DND-41 (cell line): ENCODE results near the gene TMC2.

ENCODE experiments used
- ATAC-seq: fragments of 200-7000 bp; cut with Tn5 transposase; 3 replicates; pipeline ENCODE4 v1.9.1; 2021; ENCODE audit warnings: low read depth; ENCODE audit not compliant: insufficient read depth
- DNase-seq: peaks from one replicate; pipeline ENCODE4 v3.0.0-alpha.2; 2020
- H2AFZ ChIP-seq: 2 replicates; pipeline ENCODE4 v1.6.0; 2012; ENCODE audit warnings: low read depth, low read length
- H3K27ac ChIP-seq: 2 replicates; pipeline ENCODE4 v1.5.1; 2012; ENCODE audit warnings: low read length, inconsistent platforms
- H3K27me3 ChIP-seq: fragments of 200-600 bp; sonication (generic); 2 replicates; pipeline ENCODE4 v1.6.0; 2012; ENCODE audit warnings: low read length, mild to moderate bottlenecking, inconsistent platforms; ENCODE audit not compliant: insufficient read depth, poor library complexity
- H3K36me3 ChIP-seq: 2 replicates; pipeline ENCODE4 v1.5.1; 2012; ENCODE audit warnings: low read length, inconsistent platforms; ENCODE audit not compliant: insufficient read depth
- H3K4me1 ChIP-seq: 2 replicates; pipeline ENCODE4 v1.5.1; 2012; ENCODE audit warnings: mild to moderate bottlenecking, low read length; ENCODE audit not compliant: insufficient read depth
- H3K4me2 ChIP-seq: 2 replicates; pipeline ENCODE4 v1.6.0; 2012; ENCODE audit warnings: mild to moderate bottlenecking, moderate library complexity, low read length, inconsistent platforms; ENCODE audit not compliant: insufficient read depth
- H3K4me3 ChIP-seq, 2 experiments: fragments of 200-600 bp in 1 of 2; shearing (Covaris generic) in 1 of 2; 2 replicates each; pipeline ENCODE4 v1.5.1; 2012 to 2016; ENCODE audit warnings: inconsistent platforms in 2 of 2, low read length in 2 of 2, mild to moderate bottlenecking in 2 of 2, low read depth in 1 of 2, moderate library complexity in 1 of 2
- H3K79me2 ChIP-seq: 2 replicates; pipeline ENCODE4 v1.6.0; 2012; ENCODE audit warnings: low read length, inconsistent platforms; ENCODE audit not compliant: insufficient read depth
- H3K9ac ChIP-seq: 2 replicates; pipeline ENCODE4 v1.6.0; 2012; ENCODE audit warnings: low read depth, mild to moderate bottlenecking, inconsistent platforms, low read length, moderate library complexity
- H3K9me3 ChIP-seq: 2 replicates; pipeline ENCODE4 v1.5.1; 2012; ENCODE audit warnings: low read length, moderate library complexity, mild to moderate bottlenecking, inconsistent platforms; ENCODE audit not compliant: insufficient read depth, severe bottlenecking
- H4K20me1 ChIP-seq: 2 replicates; pipeline ENCODE4 v1.6.0; 2012; ENCODE audit warnings: low read length; ENCODE audit not compliant: insufficient read depth
- EZH2 ChIP-seq: IDR thresholded peaks from 3 replicates; pipeline ENCODE4 v1.6.1; 2012; ENCODE audit warnings: borderline replicate concordance, low read depth, mild to moderate bottlenecking, moderate library complexity, low read length, inconsistent platforms; ENCODE audit not compliant: severe bottlenecking
- TF ChIP-seq, protein P1 (sequence below): IDR thresholded peaks from 2 replicates; pipeline ENCODE4 v1.5.1; 2012; ENCODE audit warnings: borderline replicate concordance, low read length, moderate library complexity, mild to moderate bottlenecking; ENCODE audit not compliant: poor library complexity, severe bottlenecking; ENCODE audit errors: extremely low read depth

TMC2 gene

DNA sequence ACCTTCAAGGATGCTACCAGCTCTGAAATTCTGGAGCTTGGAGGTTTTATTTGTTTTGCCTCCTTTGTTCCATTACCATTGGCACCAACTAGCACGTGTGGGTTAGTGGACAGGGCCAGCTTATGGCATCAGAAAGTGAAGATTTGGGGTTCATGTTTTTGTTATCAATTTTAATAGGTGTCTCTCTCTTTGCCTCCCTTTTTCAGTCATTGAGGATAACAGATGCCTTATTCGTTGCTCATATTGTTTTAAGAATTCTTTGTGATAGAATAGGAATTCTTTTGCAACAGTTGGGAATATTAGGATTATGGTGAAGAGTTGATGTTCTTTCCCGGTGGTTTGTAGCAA is 22.9 kb downstream of the TMC2 start:
- no peak overlapping the region for H3K4me3 ChIP-seq
- peaks cover 2% of the 10 kb centered on the region for H3K27me3 ChIP-seq
- H3K4me1 ChIP-seq, result no peaks in the 10 kb centered on the region
- H3K79me2 ChIP-seq, result no peaks in the 10 kb centered on the region
- no peaks in the 10 kb centered on the region for H4K20me1 ChIP-seq
- H3K9ac ChIP-seq, result no peak overlapping the region
- TF ChIP-seq, protein P1, sequence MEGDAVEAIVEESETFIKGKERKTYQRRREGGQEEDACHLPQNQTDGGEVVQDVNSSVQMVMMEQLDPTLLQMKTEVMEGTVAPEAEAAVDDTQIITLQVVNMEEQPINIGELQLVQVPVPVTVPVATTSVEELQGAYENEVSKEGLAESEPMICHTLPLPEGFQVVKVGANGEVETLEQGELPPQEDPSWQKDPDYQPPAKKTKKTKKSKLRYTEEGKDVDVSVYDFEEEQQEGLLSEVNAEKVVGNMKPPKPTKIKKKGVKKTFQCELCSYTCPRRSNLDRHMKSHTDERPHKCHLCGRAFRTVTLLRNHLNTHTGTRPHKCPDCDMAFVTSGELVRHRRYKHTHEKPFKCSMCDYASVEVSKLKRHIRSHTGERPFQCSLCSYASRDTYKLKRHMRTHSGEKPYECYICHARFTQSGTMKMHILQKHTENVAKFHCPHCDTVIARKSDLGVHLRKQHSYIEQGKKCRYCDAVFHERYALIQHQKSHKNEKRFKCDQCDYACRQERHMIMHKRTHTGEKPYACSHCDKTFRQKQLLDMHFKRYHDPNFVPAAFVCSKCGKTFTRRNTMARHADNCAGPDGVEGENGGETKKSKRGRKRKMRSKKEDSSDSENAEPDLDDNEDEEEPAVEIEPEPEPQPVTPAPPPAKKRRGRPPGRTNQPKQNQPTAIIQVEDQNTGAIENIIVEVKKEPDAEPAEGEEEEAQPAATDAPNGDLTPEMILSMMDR, result no peak
- TF ChIP-seq EZH2, result no peak
- no peak overlapping the region for H3K27ac ChIP-seq
- ATAC-seq (no peak), DNase-seq (no peak)
- H3K36me3 ChIP-seq, result no peaks in the 10 kb centered on the region
- H3K4me2 ChIP-seq, result no peak overlapping the region
- no peak overlapping the region for H2AFZ ChIP-seq
- H3K9me3 ChIP-seq, result no peaks in the 10 kb centered on the region

DNA sequence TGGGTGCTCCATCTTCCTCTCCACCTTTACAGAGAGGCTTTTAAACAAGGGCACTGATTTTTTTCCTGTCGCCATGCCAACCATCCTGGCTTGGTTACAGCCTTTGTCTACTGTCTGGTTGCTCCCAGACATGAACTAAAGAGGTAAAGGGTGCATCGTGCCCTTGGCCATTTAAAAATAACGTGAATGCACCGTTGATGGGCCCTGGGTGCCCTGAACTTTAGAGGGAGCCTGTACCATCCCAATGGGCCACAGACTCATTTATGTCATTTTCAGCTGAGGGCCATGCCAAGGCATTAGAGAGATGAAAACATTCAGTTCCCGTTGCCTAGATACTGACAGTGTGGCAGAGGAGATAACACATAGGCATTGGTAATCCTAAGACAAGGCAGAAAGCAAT is 23.3 kb downstream of the TMC2 start:
- no peaks in the 10 kb centered on the region for H3K9me3 ChIP-seq
- no peaks in the 10 kb centered on the region for H3K36me3 ChIP-seq

DNA sequence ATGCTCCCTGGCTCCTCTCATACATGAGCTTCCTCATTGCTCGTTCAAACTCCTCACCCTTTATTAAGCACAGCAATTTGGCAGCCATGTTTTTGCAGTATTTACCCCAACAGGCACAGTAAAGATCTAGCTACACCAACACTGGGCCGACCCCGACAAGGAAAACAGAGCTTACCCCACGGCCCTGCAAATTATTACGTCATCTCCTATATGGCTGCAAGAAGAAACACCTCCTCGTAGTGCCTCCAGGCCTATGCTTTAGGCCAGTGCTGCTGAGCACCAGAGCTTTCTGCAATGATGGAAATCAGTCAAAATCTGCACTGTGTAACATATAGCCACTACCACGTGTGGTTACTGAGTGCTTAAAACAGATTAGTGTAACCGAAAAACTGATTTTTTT is 26.7 kb downstream of the TMC2 start:
- ATAC-seq (no peak), DNase-seq (no peak)
- Histone ChIP-seq H3K27me3 (peaks cover 6% of the 10 kb centered on the region), H3K36me3 (no peaks in the 10 kb centered on the region), H3K27ac (no peak overlapping the region), H3K4me2 (no peak overlapping the region), H3K4me1 (no peaks in the 10 kb centered on the region), H3K9me3 (no peaks in the 10 kb centered on the region), H3K79me2 (no peaks in the 10 kb centered on the region), H2AFZ (peak overlapping the region; percentile 43; the same call in 1 of the 2 replicates), H3K4me3 (no peak overlapping the region), H3K9ac (no peak overlapping the region), H4K20me1 (no peaks in the 10 kb centered on the region)
- TF ChIP-seq EZH2, result no peak
- TF ChIP-seq, protein P1, result no peak

More for the DNA sequence above, 23.3 kb downstream of the TMC2 start:
- no peak overlapping the region for H3K4me2 ChIP-seq
- ATAC-seq, result no peak
- H3K27ac ChIP-seq, result no peak overlapping the region
- H3K9ac ChIP-seq, result no peak overlapping the region
- no peaks in the 10 kb centered on the region for H4K20me1 ChIP-seq
- TF ChIP-seq EZH2, result no peak
- TF ChIP-seq, protein P1, result no peak
- H3K4me1 ChIP-seq, result no peaks in the 10 kb centered on the region
- H2AFZ ChIP-seq, result no peak overlapping the region
- H3K27me3 ChIP-seq, result peaks cover 2% of the 10 kb centered on the region
- DNase-seq, result no peak
- H3K4me3 ChIP-seq, result no peak overlapping the region
- no peaks in the 10 kb centered on the region for H3K79me2 ChIP-seq

GRCh38 chr20:2564406-2564805 is 28.0 kb downstream of the TMC2 start:
- TF ChIP-seq EZH2, result no peak
- TF ChIP-seq, protein P1, result no peak
- Histone ChIP-seq H3K27me3 (peaks cover 17% of the 10 kb centered on the region), H2AFZ (no peak overlapping the region), H3K4me3 (no peak overlapping the region), H3K4me1 (no peaks in the 10 kb centered on the region), H3K9ac (no peak overlapping the region), H3K4me2 (no peak overlapping the region), H3K79me2 (no peaks in the 10 kb centered on the region), H4K20me1 (no peaks in the 10 kb centered on the region), H3K9me3 (no peaks in the 10 kb centered on the region), H3K27ac (no peak overlapping the region), H3K36me3 (no peaks in the 10 kb centered on the region)
- DNase-seq (no peak), ATAC-seq (no peak)
